GM20431 (cell line): ENCODE measurements around the gene SDK2.

Experiments used
- in situ Hi-C: fragments of 300-500 bp; cut with MseI, MboI; formaldehyde crosslinking; loops from one replicate; pipeline ENCODE4 v1.15.0; 2020; ENCODE audit warnings: low sequenced_read_pairs; ENCODE audit not compliant: unreplicated experiment

Gene SDK2

GRCh38 chr17:73566905-73567782, 77.1 kb downstream of the SDK2 start:
- in situ Hi-C loops: no loop called here

GRCh38 chr17:73564843-73565242, 79.4 kb downstream of the SDK2 start:
- in situ Hi-C loops: no loop called here

GRCh38 chr17:73562896-73563295, 81.3 kb downstream of the SDK2 start:
- in situ Hi-C loops: no loop called here

GRCh38 chr17:73561111-73561510, 83.1 kb downstream of the SDK2 start:
- in situ Hi-C loops: no loop called here

GRCh38 chr17:73560661-73561060, 83.6 kb downstream of the SDK2 start:
- in situ Hi-C loops: no loop called here

- in situ Hi-C loops: no loop called here
These were observed 84.7 kb downstream of the SDK2 start for GRCh38 chr17:73559532-73559931.

- in situ Hi-C loops: no loop called here
These were observed 88.9 kb downstream of the SDK2 start for GRCh38 chr17:73555199-73555960.

- in situ Hi-C loops: no loop called here
These were observed 89.7 kb downstream of the SDK2 start for GRCh38 chr17:73554498-73554897.

- in situ Hi-C loops: no loop called here
These were observed 90.9 kb downstream of the SDK2 start for GRCh38 chr17:73553311-73553710.

GRCh38 chr17:73552300-73553048, 91.8 kb downstream of the SDK2 start:
- in situ Hi-C loops: no loop called here

GRCh38 chr17:73551759-73552158, 92.5 kb downstream of the SDK2 start:
- in situ Hi-C loops: no loop called here

- in situ Hi-C loops: no loop called here
These were observed 93.1 kb downstream of the SDK2 start for GRCh38 chr17:73551144-73551543.

GRCh38 chr17:73550556-73550955, 93.7 kb downstream of the SDK2 start:
- in situ Hi-C loops: no loop called here

GRCh38 chr17:73549841-73550430, 94.3 kb downstream of the SDK2 start:
- in situ Hi-C loops: no loop called here

- in situ Hi-C loops: no loop called here
These were observed 95.5 kb downstream of the SDK2 start for GRCh38 chr17:73548620-73549311.

- in situ Hi-C loops: no loop called here
These were observed 96.5 kb downstream of the SDK2 start for GRCh38 chr17:73547790-73548189.

- in situ Hi-C loops: no loop called here
These were observed 97.3 kb downstream of the SDK2 start for GRCh38 chr17:73546770-73547536.

- in situ Hi-C loops: no loop called here
These were observed 98.1 kb downstream of the SDK2 start for GRCh38 chr17:73546114-73546513.
